Astrocyte of the spinal cord (primary cell): ENCODE measurements around the gene VAV1.

Experiments used
- DNase-seq: peaks from one replicate; pipeline ENCODE4 v3.0.0; 2011; ENCODE audit warnings: low read depth, low spot score
- H3K4me3 ChIP-seq: 2 replicates; pipeline ENCODE4 v1.5.1; 2011; ENCODE audit warnings: low read depth, mild to moderate bottlenecking, low read length, moderate library complexity
- in situ Hi-C: cut with HindIII; loops from 2 replicates; pipeline ENCODE4 v1.10.0; 2017; ENCODE audit warnings: low sequenced_read_pairs
- TF ChIP-seq, protein P1 (sequence below): IDR thresholded peaks from 2 replicates; pipeline ENCODE4 v1.5.1; 2012; ENCODE audit warnings: low read depth, mild to moderate bottlenecking, low read length, inconsistent platforms

The VAV1 gene

GRCh38 chr19:6772028-6772865 lies at the start of gene VAV1:
VAV1 (plus strand) TSS chr19:6772708; CDS start chr19:6772808, 100 bp downstream.
- TF ChIP-seq, protein P1, sequence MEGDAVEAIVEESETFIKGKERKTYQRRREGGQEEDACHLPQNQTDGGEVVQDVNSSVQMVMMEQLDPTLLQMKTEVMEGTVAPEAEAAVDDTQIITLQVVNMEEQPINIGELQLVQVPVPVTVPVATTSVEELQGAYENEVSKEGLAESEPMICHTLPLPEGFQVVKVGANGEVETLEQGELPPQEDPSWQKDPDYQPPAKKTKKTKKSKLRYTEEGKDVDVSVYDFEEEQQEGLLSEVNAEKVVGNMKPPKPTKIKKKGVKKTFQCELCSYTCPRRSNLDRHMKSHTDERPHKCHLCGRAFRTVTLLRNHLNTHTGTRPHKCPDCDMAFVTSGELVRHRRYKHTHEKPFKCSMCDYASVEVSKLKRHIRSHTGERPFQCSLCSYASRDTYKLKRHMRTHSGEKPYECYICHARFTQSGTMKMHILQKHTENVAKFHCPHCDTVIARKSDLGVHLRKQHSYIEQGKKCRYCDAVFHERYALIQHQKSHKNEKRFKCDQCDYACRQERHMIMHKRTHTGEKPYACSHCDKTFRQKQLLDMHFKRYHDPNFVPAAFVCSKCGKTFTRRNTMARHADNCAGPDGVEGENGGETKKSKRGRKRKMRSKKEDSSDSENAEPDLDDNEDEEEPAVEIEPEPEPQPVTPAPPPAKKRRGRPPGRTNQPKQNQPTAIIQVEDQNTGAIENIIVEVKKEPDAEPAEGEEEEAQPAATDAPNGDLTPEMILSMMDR: no peak
- no peak within 1 kb of the TSS for H3K4me3 ChIP-seq
- DNase-seq: no peak
- in situ Hi-C loops: no loop called here

GRCh38 chr19:6723108-6723618 lies 49.3 kb upstream of the VAV1 start:
- TF ChIP-seq, protein P1: no peak
- in situ Hi-C loops: no loop called here
- no peak for DNase-seq
- H3K4me3 ChIP-seq: no peak overlapping the region

DNA sequence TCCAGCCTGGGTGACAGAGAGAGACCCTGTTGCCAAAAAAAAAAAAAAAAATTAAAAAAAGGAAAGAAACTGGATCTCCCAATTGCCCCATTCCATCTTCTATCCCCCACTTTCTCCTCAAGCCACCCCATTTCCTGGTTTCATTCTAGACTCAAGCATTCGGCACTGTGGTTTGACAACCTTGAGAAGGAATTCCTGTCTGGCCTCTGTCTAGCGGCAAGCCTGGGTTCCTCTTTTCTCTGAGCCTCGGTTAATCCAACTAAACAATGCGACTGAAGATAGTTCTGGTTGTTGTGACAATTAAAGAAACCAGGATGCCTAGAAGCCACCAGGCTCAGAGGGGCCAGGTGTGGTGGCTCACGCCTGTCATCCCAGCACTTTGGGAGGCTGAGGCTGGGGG lies 48.8 kb upstream of the VAV1 start:
- in situ Hi-C loops: no loop called here
- TF ChIP-seq, protein P1: no peak
- no peak for DNase-seq

DNA sequence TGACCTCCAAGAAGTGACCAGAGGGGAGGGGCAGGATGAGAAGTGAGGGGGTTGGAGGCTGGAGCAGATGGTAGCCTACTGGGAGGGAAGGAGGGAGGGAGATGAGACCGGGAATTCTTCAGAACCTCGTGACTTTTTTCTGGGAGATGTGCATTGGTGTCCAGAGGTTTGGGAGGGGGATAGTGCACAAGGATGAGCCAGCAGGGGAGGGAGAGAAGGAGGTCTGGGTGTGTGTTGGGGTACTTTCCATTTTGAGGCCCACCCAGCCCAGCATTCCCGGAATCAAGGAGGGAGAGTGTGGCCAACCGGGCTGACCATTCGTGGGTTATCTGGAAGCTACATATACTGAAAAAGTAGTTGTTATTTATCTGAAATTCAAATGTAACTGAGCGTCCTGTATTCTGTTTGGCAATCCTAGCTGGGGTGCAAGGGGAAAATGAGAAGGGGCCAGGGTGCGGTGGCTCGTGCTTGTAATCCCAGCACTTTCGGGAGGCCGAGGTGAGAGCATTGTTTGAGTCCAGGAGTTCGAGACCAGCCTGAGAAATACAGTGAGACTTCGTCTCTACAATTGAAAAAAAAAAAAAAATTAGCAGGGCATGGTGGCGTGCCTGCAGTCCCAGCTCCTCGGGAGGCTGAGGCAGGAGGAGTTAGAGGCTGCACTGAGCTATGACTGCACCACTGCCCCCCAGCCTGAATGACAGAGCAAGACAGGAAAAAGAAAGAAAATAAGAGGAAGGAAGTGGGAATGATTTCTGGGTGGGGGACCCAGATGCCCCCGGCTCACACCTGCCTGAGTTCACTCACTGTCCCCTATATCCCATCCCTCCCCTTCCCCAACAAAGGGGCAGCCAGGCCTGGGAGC lies 47.6 kb upstream of the VAV1 start:
- in situ Hi-C loops: no loop called here
- TF ChIP-seq, protein P1: no peak
- no peak overlapping the region for H3K4me3 ChIP-seq
- DNase-seq: no peak

More for the DNA sequence above, 48.8 kb upstream of the VAV1 start:
- H3K4me3 ChIP-seq: no peak overlapping the region

DNA sequence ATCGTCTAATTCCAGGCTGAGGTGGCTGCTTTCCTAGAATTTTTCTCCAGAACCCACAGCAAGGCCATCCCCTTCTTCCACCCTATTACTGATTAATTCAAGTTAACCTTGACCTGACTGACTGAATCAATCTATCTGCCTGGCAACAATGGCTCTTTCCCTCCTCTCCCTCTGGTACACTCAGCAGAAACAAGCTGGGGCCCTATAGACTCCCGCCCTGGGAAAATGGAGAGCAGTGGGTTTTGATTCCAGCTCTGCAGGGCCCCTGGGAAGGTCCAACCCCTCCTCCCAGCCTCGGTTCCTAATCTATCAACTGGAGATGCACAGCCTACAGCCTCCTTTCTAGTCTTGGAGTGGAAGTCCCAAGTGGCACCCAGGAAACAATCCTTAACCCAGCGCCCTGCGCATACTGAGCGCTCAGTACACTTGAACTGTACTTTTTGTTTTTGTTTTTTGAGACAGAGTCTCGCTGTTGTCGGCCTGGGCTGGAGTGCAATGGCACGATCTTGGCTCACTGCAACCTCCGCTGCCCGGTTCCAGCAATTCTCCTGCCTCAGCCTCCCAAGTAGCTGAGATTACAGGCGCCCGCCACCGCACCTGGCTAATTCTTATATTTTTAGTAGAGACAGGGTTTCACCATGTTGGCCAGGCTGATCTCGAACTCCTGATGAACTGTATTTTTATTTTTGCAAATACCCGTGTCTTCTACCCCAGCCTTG lies 46.8 kb upstream of the VAV1 start:
- DNase-seq: no peak
- no peak overlapping the region for H3K4me3 ChIP-seq
- in situ Hi-C loops: no loop called here
- TF ChIP-seq, protein P1: no peak

DNA sequence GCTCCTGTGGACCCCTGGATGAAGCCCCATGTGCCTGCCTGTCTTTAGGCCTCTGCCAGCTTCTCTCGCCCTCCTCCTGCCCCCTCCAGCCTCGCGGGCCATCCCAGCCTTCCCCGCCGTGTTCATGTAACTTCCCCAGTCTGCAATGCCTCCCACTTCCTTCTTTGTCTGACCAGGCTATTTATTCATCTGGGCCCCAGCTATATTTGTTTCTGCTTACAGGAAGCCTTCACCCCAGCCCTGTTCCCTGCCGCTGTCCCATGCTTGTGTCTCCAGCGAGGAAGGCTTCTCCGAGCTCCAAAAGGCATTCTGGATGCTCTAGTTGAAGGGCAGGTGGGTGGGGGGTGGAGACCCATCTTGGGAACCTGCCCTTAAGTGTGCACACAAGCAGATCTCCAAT lies 44.2 kb upstream of the VAV1 start:
- no peak for DNase-seq
- no peak overlapping the region for H3K4me3 ChIP-seq
- TF ChIP-seq, protein P1: no peak
- in situ Hi-C loops: no loop called here
